ENCODE results near the gene FAM25C.
"Not testable (repeated sequence)": the region's sequence is repeated elsewhere in the genome, so short reads cannot be mapped to it uniquely, and the experiment has no call there.

FAM25C gene

DNA sequence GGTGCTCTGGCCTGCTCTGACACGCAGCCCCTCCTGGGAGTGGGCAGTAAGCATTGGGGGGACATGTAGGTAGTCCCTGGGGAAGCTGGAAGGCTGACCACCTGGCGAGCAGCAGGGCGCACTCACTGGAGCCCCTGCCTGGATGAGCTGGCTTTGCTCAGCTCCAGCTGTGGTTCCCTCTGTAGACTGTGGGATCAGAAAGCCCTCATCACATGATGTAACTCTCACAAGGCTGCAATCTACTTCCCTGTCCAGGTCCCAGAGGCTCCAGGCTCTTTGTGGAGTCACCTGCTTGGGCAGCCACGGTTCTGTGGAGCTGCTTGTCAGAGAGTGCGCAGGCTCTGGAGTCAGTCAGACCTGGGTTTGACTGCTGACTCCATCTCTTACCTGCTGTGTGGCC is 36.8 kb downstream of the FAM25C start:
- CTCF ChIA-PET; POLR2A ChIA-PET; DNase-seq (ENCODE audit: extremely low spot score): not testable (repeated sequence)

DNA sequence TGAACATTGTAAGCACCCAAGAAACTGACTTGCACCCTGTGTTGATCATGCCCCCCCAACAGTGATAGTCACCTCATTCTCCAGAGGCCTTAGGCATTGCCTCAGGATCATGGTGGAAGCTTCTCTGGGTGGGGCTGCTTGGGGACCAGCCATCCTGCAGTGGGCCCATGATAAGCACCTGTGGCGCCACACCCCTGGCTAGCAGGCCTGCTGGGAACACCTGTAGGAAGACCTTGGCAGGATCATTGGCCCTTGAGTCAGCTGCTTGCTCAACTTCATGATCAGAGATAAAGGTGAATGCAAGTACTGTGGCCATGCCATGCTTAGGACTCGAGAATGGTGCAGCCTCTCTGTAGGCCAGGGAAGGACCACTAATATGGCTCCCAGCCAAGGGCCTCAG is 38.9 kb downstream of the FAM25C start:
- CTCF ChIA-PET: not testable (repeated sequence)

DNA sequence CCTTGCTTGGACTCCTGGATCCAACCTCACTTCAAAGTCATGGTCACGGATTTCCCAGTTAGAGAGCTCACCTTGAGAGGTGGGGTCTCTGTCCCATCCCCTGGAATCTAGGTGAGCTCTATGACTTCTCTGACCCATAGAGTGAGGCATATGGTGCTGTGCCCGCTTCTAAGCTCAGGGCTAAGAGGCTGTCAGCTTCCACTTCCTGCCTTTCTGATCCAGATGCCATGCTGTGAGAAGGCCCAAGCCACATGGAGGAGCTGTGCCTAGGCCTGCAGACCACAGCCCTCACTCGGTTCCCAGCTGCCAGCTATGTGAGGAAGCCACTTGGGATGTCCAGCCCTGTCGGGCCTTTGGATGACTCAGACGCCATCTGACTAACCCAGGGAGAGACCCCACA is 39.9 kb downstream of the FAM25C start:
- POLR2A ChIA-PET; DNase-seq (ENCODE audit: extremely low spot score); CTCF ChIA-PET: not testable (repeated sequence)

More for the DNA sequence above, 38.9 kb downstream of the FAM25C start:
- POLR2A ChIA-PET; DNase-seq (ENCODE audit: extremely low spot score): not testable (repeated sequence)

DNA sequence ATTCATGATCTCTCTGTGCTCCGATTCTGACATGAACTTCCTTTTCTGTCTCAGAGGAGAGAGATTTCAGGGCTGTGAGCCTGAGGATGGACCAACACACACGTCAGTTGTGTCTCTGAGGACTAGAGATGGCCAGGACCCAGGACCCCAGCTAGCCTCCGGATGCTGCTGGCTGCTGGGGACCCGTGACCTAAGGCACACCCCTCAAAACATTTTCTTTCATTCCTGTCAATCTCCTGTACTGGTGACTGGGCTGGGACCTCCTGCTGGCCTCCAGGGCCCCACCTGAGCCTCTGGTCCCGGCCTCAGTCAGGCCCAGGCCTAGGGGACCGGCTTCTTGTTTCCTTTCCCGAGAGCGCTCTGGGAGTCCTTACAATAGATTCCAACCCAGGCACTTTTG is 42.4 kb downstream of the FAM25C start:
- DNase-seq (ENCODE audit: extremely low spot score); POLR2A ChIA-PET; CTCF ChIA-PET: not testable (repeated sequence)

DNA sequence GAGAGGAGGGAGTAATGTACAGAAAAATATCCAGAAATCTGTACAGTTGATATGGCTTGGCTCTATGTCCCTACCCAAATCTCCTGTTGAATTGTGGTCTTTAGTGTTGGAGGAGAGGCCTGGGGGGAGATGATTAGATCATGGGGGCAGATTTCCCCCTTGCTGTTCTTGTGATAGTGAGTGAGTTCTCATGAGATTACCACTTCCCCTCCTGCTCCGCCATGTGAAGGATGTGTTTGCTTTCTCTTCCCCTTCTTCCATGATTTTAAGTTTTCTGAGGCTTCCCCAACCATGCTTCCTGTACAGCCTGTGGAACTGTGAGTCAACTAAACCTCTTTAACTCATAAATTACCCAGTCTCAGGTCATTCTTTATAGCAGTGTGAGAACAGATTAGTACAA is 52.2 kb downstream of the FAM25C start:
- POLR2A ChIA-PET; CTCF ChIA-PET; DNase-seq (ENCODE audit: extremely low spot score): not testable (repeated sequence)

Data from HEK293T (cell line).